Measurements from ENCODE around the gene KMT5C.

DNA sequence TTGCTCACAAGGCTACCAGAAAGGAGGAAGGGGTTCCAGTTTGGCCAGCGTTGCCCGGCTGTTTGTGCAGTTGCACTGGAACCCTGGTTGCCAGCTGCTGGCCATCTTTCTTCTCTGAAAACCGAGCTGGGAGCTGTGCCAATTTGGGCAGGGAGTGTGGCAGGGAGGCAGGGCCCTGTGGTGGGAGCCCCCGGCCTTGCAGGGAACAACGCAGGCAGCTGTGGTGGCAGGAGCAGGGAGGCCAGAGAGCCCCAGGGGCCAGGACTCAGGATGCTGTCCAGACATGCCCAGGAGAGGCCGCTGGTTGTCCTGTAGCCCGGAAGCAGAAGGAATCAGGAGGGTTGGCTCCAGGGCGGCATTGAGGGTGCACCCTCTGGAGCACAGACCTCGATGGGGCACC lies 4.8 kb downstream of the KMT5C start:
- TF ChIP-seq, protein P1, sequence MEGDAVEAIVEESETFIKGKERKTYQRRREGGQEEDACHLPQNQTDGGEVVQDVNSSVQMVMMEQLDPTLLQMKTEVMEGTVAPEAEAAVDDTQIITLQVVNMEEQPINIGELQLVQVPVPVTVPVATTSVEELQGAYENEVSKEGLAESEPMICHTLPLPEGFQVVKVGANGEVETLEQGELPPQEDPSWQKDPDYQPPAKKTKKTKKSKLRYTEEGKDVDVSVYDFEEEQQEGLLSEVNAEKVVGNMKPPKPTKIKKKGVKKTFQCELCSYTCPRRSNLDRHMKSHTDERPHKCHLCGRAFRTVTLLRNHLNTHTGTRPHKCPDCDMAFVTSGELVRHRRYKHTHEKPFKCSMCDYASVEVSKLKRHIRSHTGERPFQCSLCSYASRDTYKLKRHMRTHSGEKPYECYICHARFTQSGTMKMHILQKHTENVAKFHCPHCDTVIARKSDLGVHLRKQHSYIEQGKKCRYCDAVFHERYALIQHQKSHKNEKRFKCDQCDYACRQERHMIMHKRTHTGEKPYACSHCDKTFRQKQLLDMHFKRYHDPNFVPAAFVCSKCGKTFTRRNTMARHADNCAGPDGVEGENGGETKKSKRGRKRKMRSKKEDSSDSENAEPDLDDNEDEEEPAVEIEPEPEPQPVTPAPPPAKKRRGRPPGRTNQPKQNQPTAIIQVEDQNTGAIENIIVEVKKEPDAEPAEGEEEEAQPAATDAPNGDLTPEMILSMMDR (IDR thresholded peaks at IDR 0.05), result no peak
- no peak for TF ChIP-seq POLR2A (IDR thresholded peaks at IDR 0.05)
- TF ChIP-seq POLR2AphosphoS5 (IDR thresholded peaks at IDR 0.05), result no peak
- no peak for TF ChIP-seq EP300 (IDR thresholded peaks at IDR 0.05; ENCODE audit: low read depth)
